MM.1S (cell line): ENCODE data around the gene CIAO2B.
A peak's percentile ranks its signal among the peaks of the same experiment; 100 is the strongest.
"Not testable (repeated sequence)": the region's sequence is repeated elsewhere in the genome, so short reads cannot be mapped to it uniquely, and the experiment has no call there.

Experiments used
- DNase-seq: peaks from one replicate; pipeline ENCODE4 v3.0.0-alpha.2; 2015
- H2AFZ ChIP-seq: fragments of 300-600 bp; sonication (generic); 2 replicates; pipeline ENCODE4 v1.6.0; 2016; ENCODE audit warnings: antibody characterized with exemption, low read length
- H3F3A ChIP-seq: fragments of 300-600 bp; sonication (generic); 2 replicates; pipeline ENCODE4 v1.6.1; 2016; ENCODE audit warnings: mild to moderate bottlenecking, antibody characterized with exemption, low read length, moderate library complexity, mixed read lengths; ENCODE audit not compliant: insufficient read depth
- H3K27ac ChIP-seq: fragments of 300-600 bp; sonication (generic); 2 replicates; pipeline ENCODE4 v1.5.1; 2016; ENCODE audit warnings: mild to moderate bottlenecking, low read length
- H3K27me3 ChIP-seq: fragments of 300-600 bp; sonication (generic); replicated peaks from 2 replicates; pipeline ENCODE4 v1.6.0; 2016; ENCODE audit warnings: low read length; ENCODE audit not compliant: insufficient read depth
- H3K36me3 ChIP-seq: fragments of 300-600 bp; sonication (generic); replicated peaks from 2 replicates; pipeline ENCODE4 v1.6.1; 2016; ENCODE audit warnings: mild to moderate bottlenecking, low read length, mixed read lengths; ENCODE audit not compliant: insufficient read depth
- H3K4me1 ChIP-seq: fragments of 300-600 bp; sonication (generic); 2 replicates; pipeline ENCODE4 v1.6.1; 2016; ENCODE audit warnings: low read length, mixed read lengths
- H3K4me2 ChIP-seq: fragments of 300-600 bp; sonication (generic); 2 replicates; pipeline ENCODE4 v1.6.0; 2016; ENCODE audit warnings: low read depth, low read length
- H3K4me3 ChIP-seq: fragments of 300-600 bp; sonication (generic); 2 replicates; pipeline ENCODE4 v1.5.1; 2016; ENCODE audit warnings: low read length, mixed read lengths
- H3K79me2 ChIP-seq: fragments of 300-600 bp; sonication (generic); 2 replicates; pipeline ENCODE4 v1.6.1; 2016; ENCODE audit warnings: mixed run types, low read length, mixed read lengths
- H3K9ac ChIP-seq: fragments of 300-600 bp; sonication (generic); 2 replicates; pipeline ENCODE4 v1.6.1; 2016; ENCODE audit warnings: low read length, mixed read lengths
- H3K9me2 ChIP-seq: fragments of 300-600 bp; sonication (generic); replicated peaks from 2 replicates; pipeline ENCODE4 v1.6.1; 2016; ENCODE audit warnings: mild to moderate bottlenecking, low read length, mixed read lengths; ENCODE audit not compliant: insufficient read depth
- H3K9me3 ChIP-seq: fragments of 300-600 bp; sonication (generic); replicated peaks from 2 replicates; pipeline ENCODE4 v1.6.1; 2016; ENCODE audit warnings: mild to moderate bottlenecking, low read length, mixed read lengths; ENCODE audit not compliant: insufficient read depth
- H4K20me1 ChIP-seq: fragments of 300-600 bp; sonication (generic); 2 replicates; pipeline ENCODE4 v1.6.1; 2016; ENCODE audit warnings: mild to moderate bottlenecking, low read length, moderate library complexity, mixed read lengths; ENCODE audit not compliant: insufficient read depth
- EZH2 ChIP-seq: fragments of 300-600 bp; sonication (generic); optimal IDR thresholded peaks from 2 replicates; pipeline ENCODE3; 2017; ENCODE audit warnings: low read depth, mild to moderate bottlenecking, antibody characterized with exemption, low read length, mixed read lengths
- EZH2phosphoT487 ChIP-seq: fragments of 300-600 bp; sonication (generic); IDR thresholded peaks from 2 replicates; pipeline ENCODE4 v1.6.1; 2018; ENCODE audit warnings: antibody characterized with exemption, low read length
- TF ChIP-seq, protein P1 (sequence below): fragments of 300-600 bp; sonication (generic); IDR thresholded peaks from 2 replicates; pipeline ENCODE4 v1.5.1; 2016; ENCODE audit warnings: antibody characterized with exemption, low read length, mixed read lengths

The CIAO2B gene

DNA sequence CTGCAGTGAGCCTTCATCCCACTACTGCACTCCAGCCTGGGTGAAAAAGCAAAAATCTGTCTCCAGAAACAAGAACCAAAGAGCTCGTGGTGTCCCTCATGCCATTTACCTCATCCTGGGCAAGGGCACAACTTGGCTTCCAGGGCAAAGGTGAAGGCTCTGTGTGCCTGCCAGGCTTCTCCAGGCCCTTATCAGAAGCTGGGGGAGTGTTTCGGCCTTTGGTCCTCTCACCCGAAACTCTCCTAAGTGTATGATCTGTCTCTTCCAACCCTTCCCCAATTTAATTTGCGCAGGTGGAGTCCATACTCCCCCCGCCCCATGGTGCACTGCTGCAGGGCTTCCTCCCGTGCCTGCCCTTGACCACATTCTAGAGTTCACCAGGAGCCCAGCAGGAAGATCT is 2.3 kb upstream of the CIAO2B start:
- Histone ChIP-seq H3K4me1 (0 out of 2 replicates have a peak, but pooled peaks cover 4% of the 10 kb centered on the region), H3K79me2 (peaks cover 41% of the 10 kb centered on the region), H3F3A (no peaks in the 10 kb centered on the region), H3K27me3 (no peaks in the 10 kb centered on the region), H3K9me2 (no peaks in the 10 kb centered on the region), H3K4me3 (no peak overlapping the region), H3K27ac (no peak overlapping the region), H4K20me1 (no peaks in the 10 kb centered on the region), H3K9ac (no peak overlapping the region), H3K36me3 (no peaks in the 10 kb centered on the region), H2AFZ (no peak overlapping the region), H3K9me3 (no peaks in the 10 kb centered on the region), H3K4me2 (no peak overlapping the region)
- TF ChIP-seq, protein P1, sequence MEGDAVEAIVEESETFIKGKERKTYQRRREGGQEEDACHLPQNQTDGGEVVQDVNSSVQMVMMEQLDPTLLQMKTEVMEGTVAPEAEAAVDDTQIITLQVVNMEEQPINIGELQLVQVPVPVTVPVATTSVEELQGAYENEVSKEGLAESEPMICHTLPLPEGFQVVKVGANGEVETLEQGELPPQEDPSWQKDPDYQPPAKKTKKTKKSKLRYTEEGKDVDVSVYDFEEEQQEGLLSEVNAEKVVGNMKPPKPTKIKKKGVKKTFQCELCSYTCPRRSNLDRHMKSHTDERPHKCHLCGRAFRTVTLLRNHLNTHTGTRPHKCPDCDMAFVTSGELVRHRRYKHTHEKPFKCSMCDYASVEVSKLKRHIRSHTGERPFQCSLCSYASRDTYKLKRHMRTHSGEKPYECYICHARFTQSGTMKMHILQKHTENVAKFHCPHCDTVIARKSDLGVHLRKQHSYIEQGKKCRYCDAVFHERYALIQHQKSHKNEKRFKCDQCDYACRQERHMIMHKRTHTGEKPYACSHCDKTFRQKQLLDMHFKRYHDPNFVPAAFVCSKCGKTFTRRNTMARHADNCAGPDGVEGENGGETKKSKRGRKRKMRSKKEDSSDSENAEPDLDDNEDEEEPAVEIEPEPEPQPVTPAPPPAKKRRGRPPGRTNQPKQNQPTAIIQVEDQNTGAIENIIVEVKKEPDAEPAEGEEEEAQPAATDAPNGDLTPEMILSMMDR = no peak
- TF ChIP-seq EZH2 (no peak), EZH2phosphoT487 (no peak)
- DNase-seq = no peak

DNA sequence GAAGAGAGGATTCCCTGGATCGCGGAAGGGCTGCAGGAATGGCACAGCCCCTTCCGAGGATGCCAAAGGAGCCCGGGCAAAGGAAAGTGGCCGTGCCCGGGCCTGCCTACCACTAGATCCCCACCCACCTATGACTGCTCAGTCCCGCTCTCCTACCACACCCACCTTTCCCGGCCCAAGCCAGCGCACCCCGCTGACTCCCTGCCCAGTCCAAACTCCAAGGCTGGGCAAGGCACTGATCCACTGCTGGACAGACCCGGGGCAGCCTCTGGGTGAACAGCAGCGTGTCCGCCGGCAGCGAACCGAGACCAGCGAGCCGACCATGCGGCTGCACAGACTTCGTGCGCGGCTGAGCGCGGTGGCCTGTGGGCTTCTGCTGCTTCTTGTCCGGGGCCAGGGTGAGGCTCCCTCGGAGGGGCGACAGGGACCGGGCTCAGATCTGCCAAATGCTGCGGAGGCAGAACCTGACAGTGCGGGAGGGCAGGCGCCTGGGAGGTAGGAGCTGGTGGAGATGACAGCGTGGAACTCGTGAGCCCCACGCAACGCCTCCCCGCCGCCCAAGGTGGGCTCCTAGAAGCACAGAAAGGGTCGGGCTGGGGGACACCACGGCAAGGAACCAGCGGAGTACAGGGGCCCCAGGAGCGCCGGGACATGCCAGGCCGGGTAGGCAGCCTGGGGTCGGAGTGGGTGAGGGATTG is 1.3 kb upstream of the CIAO2B start, which contains the start of gene CES2:
CES2 (plus strand) TSS at position 203 of the 698 bp plus-strand sequence; CDS start at position 323, 120 bp downstream.
- H3F3A ChIP-seq = no peaks in the 10 kb centered on the region
- 0 out of 2 replicates have a peak, but pooled peaks cover 4% of the 10 kb centered on the region for H3K4me1 ChIP-seq
- no peaks in the 10 kb centered on the region for H3K9me2 ChIP-seq
- H3K4me3 ChIP-seq = peak within 1 kb of the TSS; percentile 93
- no peaks in the 10 kb centered on the region for H3K36me3 ChIP-seq
- TF ChIP-seq EZH2 = no peak
- TF ChIP-seq, protein P1 = no peak
- no peak for TF ChIP-seq EZH2phosphoT487
- peaks cover 41% of the 10 kb centered on the region for H3K79me2 ChIP-seq
- peak within 1 kb of the TSS; percentile 68 for H2AFZ ChIP-seq
- H3K9me3 ChIP-seq = no peaks in the 10 kb centered on the region
- H3K27me3 ChIP-seq = no peaks in the 10 kb centered on the region
- H3K9ac ChIP-seq = peak within 1 kb of the TSS; percentile 91
- no peak for DNase-seq
- H3K4me2 ChIP-seq = peak within 1 kb of the TSS; percentile 86
- H3K27ac ChIP-seq = peak within 1 kb of the TSS; percentile 53; the same call in 1 of the 2 replicates
- no peaks in the 10 kb centered on the region for H4K20me1 ChIP-seq

DNA sequence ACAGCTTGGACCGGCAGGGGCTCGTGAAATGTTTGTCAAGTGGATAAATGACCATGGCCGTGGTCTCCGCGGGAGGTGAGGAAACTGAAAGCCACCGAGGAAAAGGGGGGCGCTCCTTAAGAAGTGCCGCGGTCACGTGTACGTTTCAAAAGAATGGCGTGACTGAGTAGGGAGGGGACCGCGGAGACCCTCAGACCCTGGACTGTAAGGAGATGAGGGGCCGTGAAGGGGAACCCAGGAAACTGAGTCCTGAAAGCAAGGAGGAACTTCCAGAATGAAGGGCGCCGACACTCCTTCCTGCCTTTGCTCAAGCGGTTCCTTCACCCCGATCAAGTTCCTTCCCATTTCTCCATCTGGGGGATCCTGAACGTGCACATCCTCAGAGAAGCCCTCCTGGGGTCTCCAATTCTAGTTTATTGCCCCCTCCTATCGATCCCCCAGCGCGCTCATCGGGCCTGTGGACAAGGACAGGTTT is 674 bp upstream of the CIAO2B start:
- H3K36me3 ChIP-seq, H3K9me2 ChIP-seq, H3K27me3 ChIP-seq, H3K4me1 ChIP-seq, H3K9me3 ChIP-seq, DNase-seq, H4K20me1 ChIP-seq, H3F3A ChIP-seq: not testable (repeated sequence)
- peaks cover 41% of the 10 kb centered on the region for H3K79me2 ChIP-seq
- peak overlapping the region; percentile 91 for H3K9ac ChIP-seq
- H3K4me3 ChIP-seq = peak overlapping the region; percentile 93
- peak overlapping the region; percentile 68 for H2AFZ ChIP-seq
- H3K27ac ChIP-seq = peak overlapping the region; percentile 53; the same call in 1 of the 2 replicates
- peak overlapping the region; percentile 86 for H3K4me2 ChIP-seq

DNA sequence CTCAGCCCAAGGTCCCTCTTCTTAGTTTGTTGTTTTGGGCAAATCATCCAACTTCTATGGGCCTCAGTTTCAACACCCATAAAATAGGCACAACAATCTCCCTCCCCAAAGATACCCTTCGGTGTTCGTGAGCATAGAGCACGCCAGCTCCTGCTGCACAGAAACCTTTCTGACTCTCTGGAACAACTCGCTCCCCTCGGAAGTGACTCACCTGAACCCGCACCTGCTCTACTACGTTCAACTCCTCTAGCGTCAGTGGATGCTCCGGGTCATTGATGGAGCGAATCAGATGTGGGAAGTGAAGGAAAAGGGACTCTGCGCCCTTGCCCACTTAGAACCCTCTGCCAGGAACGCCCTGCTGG is 445 bp downstream of the CIAO2B start:
- peak; percentile 37 for DNase-seq
- Histone ChIP-seq H3K4me1 (0 out of 2 replicates have a peak, but pooled peaks cover 4% of the 10 kb centered on the region), H3K27ac (peak overlapping the region; percentile 53), H3K4me3 (peak overlapping the region; percentile 93), H3K36me3 (no peaks in the 10 kb centered on the region), H3K27me3 (no peaks in the 10 kb centered on the region), H3K9me3 (no peaks in the 10 kb centered on the region), H4K20me1 (no peaks in the 10 kb centered on the region), H2AFZ (peak overlapping the region; percentile 68), H3K4me2 (peak overlapping the region; percentile 77), H3K79me2 (peaks cover 41% of the 10 kb centered on the region), H3F3A (no peaks in the 10 kb centered on the region; the same call in 1 of the 2 replicates), H3K9me2 (no peaks in the 10 kb centered on the region), H3K9ac (peak overlapping the region; percentile 91)
- TF ChIP-seq EZH2phosphoT487 (no peak), EZH2 (no peak)
- TF ChIP-seq, protein P1 = no peak
